SU-DHL-6 (cell line): ENCODE data around the gene ZNF708.

Experiments used
- H2AFZ ChIP-seq: fragments of 200-600 bp; sonication (generic); 2 replicates; pipeline ENCODE4 v1.6.1; 2014; ENCODE audit warnings: low read depth, mild to moderate bottlenecking, moderate library complexity, mixed read lengths, antibody characterized with exemption, low read length; ENCODE audit not compliant: severe bottlenecking
- H3F3A ChIP-seq: fragments of 200-600 bp; shearing (Covaris generic); 2 replicates; pipeline ENCODE4 v1.6.0; 2016; ENCODE audit warnings: antibody characterized with exemption, mild to moderate bottlenecking; ENCODE audit not compliant: insufficient read depth
- H3K27ac ChIP-seq: fragments of 200-600 bp; sonication (generic); 2 replicates; pipeline ENCODE4 v1.5.1; 2016; ENCODE audit warnings: low read depth, mild to moderate bottlenecking, low read length, moderate library complexity, mixed read lengths
- H3K27me3 ChIP-seq: fragments of 200-600 bp; sonication (generic), shearing (Covaris generic); 2 replicates; pipeline ENCODE4 v1.6.0; 2014; ENCODE audit warnings: mild to moderate bottlenecking, low read length
- H3K36me3 ChIP-seq: fragments of 200-600 bp; sonication (generic); 2 replicates; pipeline ENCODE4 v1.6.1; 2014; ENCODE audit warnings: mild to moderate bottlenecking, low read length, mixed read lengths
- H3K4me2 ChIP-seq: fragments of 300-600, 200-600 bp; shearing (Covaris generic), sonication (generic); 2 replicates; pipeline ENCODE4 v1.6.0; 2014; ENCODE audit warnings: low read length, low read depth, mild to moderate bottlenecking; ENCODE audit not compliant: poor library complexity, severe bottlenecking
- H3K4me3 ChIP-seq: fragments of 200-600 bp; sonication (generic); 2 replicates; pipeline ENCODE4 v1.5.1; 2014; ENCODE audit warnings: antibody characterized with exemption, low read length, mild to moderate bottlenecking, mixed read lengths; ENCODE audit not compliant: insufficient read depth, poor library complexity, severe bottlenecking
- H3K79me2 ChIP-seq: fragments of 200-600 bp; sonication (generic); 2 replicates; pipeline ENCODE4 v1.6.1; 2014; ENCODE audit warnings: mild to moderate bottlenecking, low read length, moderate library complexity; ENCODE audit not compliant: insufficient read depth
- H3K9ac ChIP-seq: fragments of 200-600 bp; sonication (generic); 2 replicates; pipeline ENCODE4 v1.7.0; 2014; ENCODE audit warnings: mild to moderate bottlenecking, low read length
- H3K9me2 ChIP-seq: fragments of 200-600 bp; sonication (generic); replicated peaks from 2 replicates; pipeline ENCODE4 v1.6.1; 2014; ENCODE audit warnings: low read length; ENCODE audit not compliant: insufficient read depth
- H3K9me3 ChIP-seq: fragments of 200-600 bp; sonication (generic); 2 replicates; pipeline ENCODE4 v1.6.1; 2014; ENCODE audit warnings: low read length, mixed read lengths; ENCODE audit not compliant: insufficient read depth
- H4K20me1 ChIP-seq: fragments of 200-600 bp; sonication (generic); 2 replicates; pipeline ENCODE4 v1.6.1; 2014; ENCODE audit warnings: low read depth, mild to moderate bottlenecking, antibody characterized with exemption, low read length, moderate library complexity, mixed read lengths
- CTCF ChIP-seq: fragments of 200-600 bp; sonication (generic); IDR thresholded peaks from one replicate; pipeline ENCODE4 v1.5.1; 2017; ENCODE audit warnings: antibody characterized with exemption, mild to moderate bottlenecking, low read length, moderate library complexity; ENCODE audit not compliant: insufficient read depth, poor library complexity, severe bottlenecking
- EZH2phosphoT487 ChIP-seq: fragments of 200-600 bp; sonication (generic), shearing (Covaris generic); conservative IDR thresholded peaks from 2 replicates; pipeline ENCODE4 v1.6.1; 2018; ENCODE audit warnings: mild to moderate bottlenecking, antibody characterized with exemption, low read length, moderate library complexity, mixed read lengths

The ZNF708 gene

GRCh38 chr19:21326169-21326568 lies 3.0 kb downstream of the ZNF708 start:
- H3K36me3 ChIP-seq, result peaks cover 13% of the 10 kb centered on the region
- no peak for TF ChIP-seq EZH2phosphoT487
- no peak for TF ChIP-seq CTCF
- H3K9ac ChIP-seq, result no peak overlapping the region
- no peak overlapping the region for H2AFZ ChIP-seq
- no peak overlapping the region for H3K4me2 ChIP-seq
- peaks cover 77% of the 10 kb centered on the region for H3K79me2 ChIP-seq
- H3K4me3 ChIP-seq, result no peak overlapping the region
- H3K9me2 ChIP-seq, result no peaks in the 10 kb centered on the region
- H3K27me3 ChIP-seq, result no peaks in the 10 kb centered on the region
- H3K9me3 ChIP-seq, result peaks cover 6% of the 10 kb centered on the region; the same call in 1 of the 2 replicates
- H4K20me1 ChIP-seq, result no peaks in the 10 kb centered on the region
- no peaks in the 10 kb centered on the region for H3F3A ChIP-seq
- no peak overlapping the region for H3K27ac ChIP-seq

- H3F3A ChIP-seq, result no peaks in the 10 kb centered on the region
- H3K4me3 ChIP-seq, result no peak overlapping the region
- TF ChIP-seq CTCF, result no peak
- TF ChIP-seq EZH2phosphoT487, result no peak
- H3K36me3 ChIP-seq, result peaks cover 13% of the 10 kb centered on the region
- H3K4me2 ChIP-seq, result no peak overlapping the region
- no peaks in the 10 kb centered on the region for H3K9me2 ChIP-seq
- no peaks in the 10 kb centered on the region for H3K27me3 ChIP-seq
- no peak overlapping the region for H3K9ac ChIP-seq
- H3K79me2 ChIP-seq, result peaks cover 95% of the 10 kb centered on the region
- no peak overlapping the region for H2AFZ ChIP-seq
- no peaks in the 10 kb centered on the region for H4K20me1 ChIP-seq
- peaks cover 6% of the 10 kb centered on the region; the same call in 1 of the 2 replicates for H3K9me3 ChIP-seq
- no peak overlapping the region for H3K27ac ChIP-seq
These were observed 6.2 kb downstream of the ZNF708 start for GRCh38 chr19:21323000-21323399.

GRCh38 chr19:21322528-21322927 lies 6.7 kb downstream of the ZNF708 start:
- no peaks in the 10 kb centered on the region for H3K27me3 ChIP-seq
- no peak for TF ChIP-seq EZH2phosphoT487
- no peak for TF ChIP-seq CTCF

GRCh38 chr19:21321996-21322395 lies 7.2 kb downstream of the ZNF708 start:
- Histone ChIP-seq H3K4me2 (no peak overlapping the region), H3K79me2 (peaks cover 95% of the 10 kb centered on the region), H3K36me3 (peaks cover 10% of the 10 kb centered on the region), H3K27me3 (no peaks in the 10 kb centered on the region), H2AFZ (no peak overlapping the region), H4K20me1 (no peaks in the 10 kb centered on the region), H3K9me3 (peaks cover 6% of the 10 kb centered on the region; the same call in 1 of the 2 replicates), H3K9ac (no peak overlapping the region), H3F3A (no peaks in the 10 kb centered on the region), H3K9me2 (no peaks in the 10 kb centered on the region), H3K4me3 (no peak overlapping the region), H3K27ac (no peak overlapping the region)
- TF ChIP-seq CTCF (no peak), EZH2phosphoT487 (no peak)

More at GRCh38 chr19:21322528-21322927, 6.7 kb downstream of the ZNF708 start:
- H3K9ac ChIP-seq, result no peak overlapping the region
- H3K27ac ChIP-seq, result no peak overlapping the region
- no peak overlapping the region for H2AFZ ChIP-seq
- H3K4me3 ChIP-seq, result no peak overlapping the region
- H3K79me2 ChIP-seq, result peaks cover 95% of the 10 kb centered on the region
- H3K4me2 ChIP-seq, result no peak overlapping the region
- peaks cover 6% of the 10 kb centered on the region; the same call in 1 of the 2 replicates for H3K9me3 ChIP-seq
- no peaks in the 10 kb centered on the region for H3K9me2 ChIP-seq
- peaks cover 13% of the 10 kb centered on the region for H3K36me3 ChIP-seq
- no peaks in the 10 kb centered on the region for H4K20me1 ChIP-seq
- no peaks in the 10 kb centered on the region for H3F3A ChIP-seq
